GM21360 (cell line): ENCODE measurements around the gene MGA.

ENCODE experiments used
- ATAC-seq: cut with Tn5 transposase; IDR thresholded peaks from one replicate; pipeline ENCODE4 v1.9.1; 2021; ENCODE audit warnings: mild to moderate bottlenecking, moderate library complexity; ENCODE audit not compliant: unreplicated experiment

Gene MGA

GRCh38 chr15:41656188-41656587 lies 4.0 kb upstream of the MGA start:
- ATAC-seq = no peak

GRCh38 chr15:41658689-41659088 lies 1.5 kb upstream of the MGA start:
- ATAC-seq = no peak

- ATAC-seq = no peak
Measured at GRCh38 chr15:41659190-41659589, 1.0 kb upstream of the MGA start.

GRCh38 chr15:41659855-41660234 lies 360 bp upstream of the MGA start:
- ATAC-seq = no peak

- ATAC-seq = no peak
Measured at GRCh38 chr15:41661078-41661517, 893 bp downstream of the MGA start.

GRCh38 chr15:41661518-41662225 lies 1.5 kb downstream of the MGA start:
- ATAC-seq = no peak

GRCh38 chr15:41666353-41666920 lies 6.2 kb downstream of the MGA start:
- ATAC-seq = no peak

- ATAC-seq = no peak
Measured at GRCh38 chr15:41669701-41670100, 9.5 kb downstream of the MGA start.

- no peak for ATAC-seq
Measured at GRCh38 chr15:41671656-41672648, 11.7 kb downstream of the MGA start.

- ATAC-seq = no peak
Measured at GRCh38 chr15:41675337-41675736, 15.1 kb downstream of the MGA start.

GRCh38 chr15:41678742-41679141 lies 18.5 kb downstream of the MGA start:
- no peak for ATAC-seq

- no peak for ATAC-seq
Measured at GRCh38 chr15:41683955-41684354, 23.8 kb downstream of the MGA start.

- ATAC-seq = no peak
Measured at GRCh38 chr15:41688671-41689070, 28.5 kb downstream of the MGA start.

GRCh38 chr15:41689083-41689482 lies 28.9 kb downstream of the MGA start:
- ATAC-seq = no peak

GRCh38 chr15:41689834-41690233 lies 29.6 kb downstream of the MGA start:
- ATAC-seq = no peak

- ATAC-seq = no peak
Measured at GRCh38 chr15:41690636-41691035, 30.4 kb downstream of the MGA start.

GRCh38 chr15:41691471-41691870 lies 31.3 kb downstream of the MGA start:
- no peak for ATAC-seq

GRCh38 chr15:41692049-41692448 lies 31.8 kb downstream of the MGA start:
- ATAC-seq = no peak

GRCh38 chr15:41693757-41694156 lies 33.6 kb downstream of the MGA start:
- no peak for ATAC-seq

- ATAC-seq = peak; percentile 71
Measured at GRCh38 chr15:41695750-41696436, 35.7 kb downstream of the MGA start.

- ATAC-seq = no peak
Measured at GRCh38 chr15:41698779-41699178, 38.6 kb downstream of the MGA start.
